ENCODE measurements around the gene GATAD2A. TPM values are rescaled to one million over a fixed set of nuclear protein-coding genes. Genes with fewer than 3 reads are reported as not detected.

Gene GATAD2A
- total RNA-seq, 1 donor from 2014 or later = 82.6 TPM

GRCh38 chr19:19527371-19527656 lies 121.8 kb downstream of the GATAD2A start:
- peaks cover 2% of the 10 kb centered on the region for H3K36me3 Mint-ChIP-seq (ENCODE audit: low read depth)
- H3K4me3 Mint-ChIP-seq (ENCODE audit: unreplicated experiment) = no peak overlapping the region
- peaks cover 25% of the 10 kb centered on the region for H3K4me1 Mint-ChIP-seq (ENCODE audit: low read depth)
- no peak overlapping the region for H3K27ac Mint-ChIP-seq (ENCODE audit: unreplicated experiment)
- H3K27me3 Mint-ChIP-seq (ENCODE audit: low read depth) = no peaks in the 10 kb centered on the region
- DNase-seq (ENCODE audit: low spot score) = no peak
- TF ChIP-seq CTCF (IDR thresholded peaks at IDR 0.05) = no peak
- H3K9me3 Mint-ChIP-seq (ENCODE audit: low read depth) = no peaks in the 10 kb centered on the region

- DNase-seq (ENCODE audit: low spot score) = no peak
- H3K9me3 Mint-ChIP-seq (ENCODE audit: low read depth) = no peaks in the 10 kb centered on the region
- no peaks in the 10 kb centered on the region for H3K27me3 Mint-ChIP-seq (ENCODE audit: low read depth)
- H3K4me3 Mint-ChIP-seq (ENCODE audit: unreplicated experiment) = no peak overlapping the region
- H3K27ac Mint-ChIP-seq (ENCODE audit: unreplicated experiment) = peak overlapping the region; percentile 32
- TF ChIP-seq CTCF (IDR thresholded peaks at IDR 0.05) = no peak
- peaks cover 25% of the 10 kb centered on the region for H3K4me1 Mint-ChIP-seq (ENCODE audit: low read depth)
- H3K36me3 Mint-ChIP-seq (ENCODE audit: low read depth) = peaks cover 2% of the 10 kb centered on the region
These were observed 122.5 kb downstream of the GATAD2A start for GRCh38 chr19:19527674-19528625.

GRCh38 chr19:19528721-19529490 lies 123.4 kb downstream of the GATAD2A start, which contains the start of gene YJEFN3:
YJEFN3 (plus strand) TSS chr19:19528911; CDS start chr19:19528933, 22 bp downstream.
- H3K4me1 Mint-ChIP-seq (ENCODE audit: low read depth) = peaks cover 30% of the 10 kb centered on the region
- no peaks in the 10 kb centered on the region for H3K27me3 Mint-ChIP-seq (ENCODE audit: low read depth)
- DNase-seq (ENCODE audit: low spot score) = no peak
- H3K4me3 Mint-ChIP-seq (ENCODE audit: unreplicated experiment) = no peak within 1 kb of the TSS
- no peak for TF ChIP-seq CTCF (IDR thresholded peaks at IDR 0.05)
- peak within 1 kb of the TSS; percentile 49 for H3K27ac Mint-ChIP-seq (ENCODE audit: unreplicated experiment)
- H3K36me3 Mint-ChIP-seq (ENCODE audit: low read depth) = peaks cover 2% of the 10 kb centered on the region
- H3K9me3 Mint-ChIP-seq (ENCODE audit: low read depth) = no peaks in the 10 kb centered on the region

DNA sequence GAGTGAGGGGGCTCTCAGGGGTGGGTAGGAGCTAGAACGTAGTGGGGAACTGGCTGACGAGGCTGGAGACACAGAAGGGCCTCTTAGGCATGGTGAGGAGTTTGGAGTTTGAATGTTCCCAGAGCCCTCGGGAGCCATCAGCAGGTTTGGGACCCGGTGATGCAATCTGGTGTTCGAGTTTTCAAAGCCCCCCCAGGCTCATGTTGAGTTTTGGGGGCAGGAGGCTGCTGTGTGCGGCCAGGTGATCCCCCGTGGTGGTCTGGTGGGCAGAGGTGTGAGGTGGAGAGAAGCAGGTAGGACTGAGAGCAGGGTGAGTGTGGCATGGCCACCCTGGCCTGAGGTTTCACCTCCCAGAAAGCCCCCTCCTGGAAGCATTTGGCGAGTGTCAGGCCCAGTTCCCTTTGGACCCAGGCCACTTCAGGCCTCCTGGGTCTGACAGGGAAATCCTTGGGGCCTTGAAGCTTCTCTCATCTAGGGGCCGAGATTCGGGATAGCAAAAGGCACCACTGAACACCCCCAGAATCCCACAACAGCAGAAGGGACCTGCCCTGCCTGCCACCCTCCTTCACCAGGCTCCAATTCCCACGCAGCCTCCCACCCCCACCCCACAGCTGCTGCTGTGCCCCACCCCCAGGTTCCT lies 124.4 kb downstream of the GATAD2A start:
- Mint-ChIP-seq H3K4me1 (ENCODE audit: low read depth) (peaks cover 35% of the 10 kb centered on the region), H3K36me3 (ENCODE audit: low read depth) (peaks cover 2% of the 10 kb centered on the region), H3K27ac (ENCODE audit: unreplicated experiment) (peak overlapping the region; percentile 49), H3K27me3 (ENCODE audit: low read depth) (no peaks in the 10 kb centered on the region), H3K9me3 (ENCODE audit: low read depth) (no peaks in the 10 kb centered on the region), H3K4me3 (ENCODE audit: unreplicated experiment) (no peak overlapping the region)
- no peak for DNase-seq (ENCODE audit: low spot score)
- no peak for TF ChIP-seq CTCF (IDR thresholded peaks at IDR 0.05)

DNA sequence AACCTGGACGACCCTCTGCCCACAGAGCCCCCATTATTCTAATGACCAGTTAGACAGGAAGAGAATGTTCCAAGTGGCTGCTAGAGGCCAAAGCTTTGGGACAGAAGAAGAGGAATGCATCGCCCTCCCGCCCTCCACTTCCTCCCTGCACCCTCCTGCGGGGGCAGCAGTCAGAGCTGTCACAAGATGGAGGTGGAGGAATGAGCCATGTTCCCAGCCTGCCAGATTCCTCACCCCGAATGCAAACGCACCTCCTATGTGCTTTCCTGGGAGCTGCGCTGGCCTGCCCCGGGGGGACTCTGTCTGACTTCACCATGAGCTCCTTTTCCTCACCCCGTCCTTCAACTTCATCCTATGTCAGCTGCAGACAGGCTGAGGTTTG lies 124.9 kb downstream of the GATAD2A start:
- Mint-ChIP-seq H3K36me3 (ENCODE audit: low read depth) (peaks cover 2% of the 10 kb centered on the region), H3K27me3 (ENCODE audit: low read depth) (no peaks in the 10 kb centered on the region), H3K4me1 (ENCODE audit: low read depth) (peaks cover 35% of the 10 kb centered on the region), H3K4me3 (ENCODE audit: unreplicated experiment) (no peak overlapping the region), H3K9me3 (ENCODE audit: low read depth) (no peaks in the 10 kb centered on the region), H3K27ac (ENCODE audit: unreplicated experiment) (peak overlapping the region; percentile 15)
- no peak for DNase-seq (ENCODE audit: low spot score)
- TF ChIP-seq CTCF (IDR thresholded peaks at IDR 0.05) = peak; percentile 14
